GM21390 (cell line): ENCODE measurements around the gene TBC1D14.
"Not testable (repeated sequence)": the region's sequence is repeated elsewhere in the genome, so short reads cannot be mapped to it uniquely, and the experiment has no call there.

Experiments
- ATAC-seq: cut with Tn5 transposase; IDR thresholded peaks from one replicate; pipeline ENCODE4 v1.9.1; 2021; ENCODE audit not compliant: unreplicated experiment

Gene TBC1D14

DNA sequence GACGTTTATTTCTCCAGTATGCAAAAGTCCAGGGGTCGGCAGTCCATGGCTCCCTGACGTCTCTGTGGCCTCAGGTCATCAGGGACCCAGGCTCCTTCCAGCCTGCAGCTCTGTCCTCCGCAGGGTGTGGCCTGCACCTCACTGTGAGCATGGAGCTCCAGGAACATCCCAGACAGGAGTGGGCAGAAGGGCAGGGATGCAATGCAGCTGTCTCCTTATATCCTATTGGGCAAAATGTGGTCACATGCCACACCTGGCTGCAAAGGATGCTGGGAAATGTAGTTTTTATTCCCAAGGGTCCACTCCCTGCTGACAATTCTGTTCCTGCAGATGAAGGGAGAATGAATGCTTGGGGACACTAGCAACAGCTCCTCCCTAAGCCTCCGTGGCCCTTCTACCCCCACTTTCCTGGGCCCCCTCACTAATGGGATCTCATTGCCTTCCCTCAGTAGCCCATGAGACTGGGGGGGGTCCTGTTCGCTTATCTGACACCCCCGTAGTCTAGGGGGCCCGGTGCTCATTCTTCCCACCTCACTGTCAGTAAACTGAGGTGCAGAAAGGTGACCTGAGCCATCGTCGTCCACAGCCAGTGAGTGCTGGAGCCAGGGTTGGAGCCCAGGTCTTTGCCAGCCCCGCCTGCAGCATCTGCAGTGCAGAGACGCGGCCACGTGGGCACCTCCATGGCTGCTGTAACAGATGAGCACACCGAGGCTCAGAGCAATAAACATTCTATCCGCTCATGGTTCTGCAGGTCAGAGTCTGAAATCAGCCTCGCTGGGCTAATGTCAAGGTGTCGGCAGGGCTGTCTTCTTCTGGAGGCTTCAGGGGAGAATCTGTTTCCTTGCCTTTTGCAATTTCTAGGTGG, 164.1 kb downstream of the TBC1D14 start:
- no peak for ATAC-seq

DNA sequence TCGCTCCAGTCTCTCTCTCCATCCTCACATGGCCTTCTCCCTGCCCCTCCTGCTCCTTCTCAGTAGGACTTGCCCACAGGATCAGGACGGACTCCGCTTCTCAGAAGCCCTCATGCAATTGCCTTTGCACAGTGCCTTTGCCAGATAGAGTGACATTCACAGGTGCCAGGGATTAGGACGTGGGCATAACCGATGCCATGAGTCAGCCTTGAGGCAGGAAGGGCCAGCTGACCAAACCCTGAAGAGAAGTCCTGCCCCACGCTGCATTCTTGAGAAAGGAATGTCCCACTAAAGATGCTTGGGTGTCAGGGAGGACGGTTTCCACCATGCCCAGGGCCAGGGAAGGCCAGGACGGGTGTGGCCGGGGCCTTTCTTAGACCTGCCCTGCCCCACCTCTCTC, 164.8 kb downstream of the TBC1D14 start:
- no peak for ATAC-seq

DNA sequence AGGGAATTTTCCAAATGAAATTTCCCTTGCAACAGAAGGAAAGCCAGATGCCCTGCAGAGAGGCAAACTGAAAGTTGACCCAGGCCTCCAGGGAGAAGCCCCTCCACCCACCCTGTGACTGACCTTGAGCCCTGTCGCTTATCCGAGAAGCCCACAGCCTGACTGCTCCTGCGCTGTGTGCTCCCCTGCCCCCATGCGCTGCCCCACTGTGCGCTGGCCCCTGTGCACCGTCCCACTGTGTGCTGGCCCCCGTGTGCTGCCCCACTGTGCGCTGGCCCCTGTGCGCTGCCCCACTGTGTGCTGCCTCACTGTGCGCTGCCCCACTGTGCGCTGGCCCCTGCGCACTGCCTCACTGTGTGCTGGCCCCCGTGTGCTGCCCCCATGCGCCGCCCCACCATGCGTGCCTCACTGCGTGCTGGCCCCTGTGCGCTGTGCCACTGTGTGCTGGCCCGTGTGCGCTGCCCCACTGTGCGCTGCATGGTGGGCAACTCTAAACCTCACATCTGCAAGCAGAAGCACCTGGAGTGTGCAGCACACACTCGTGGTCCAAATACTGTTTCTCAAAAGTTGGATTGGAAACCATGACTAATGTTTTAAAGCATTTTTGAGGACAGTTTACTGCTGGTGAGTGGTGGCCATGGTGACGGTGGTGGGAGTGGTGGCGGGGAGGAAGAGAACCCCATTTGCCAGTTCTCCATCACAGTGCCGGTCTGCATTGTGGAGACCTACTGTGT, 166.5 kb downstream of the TBC1D14 start:
- no peak for ATAC-seq

DNA sequence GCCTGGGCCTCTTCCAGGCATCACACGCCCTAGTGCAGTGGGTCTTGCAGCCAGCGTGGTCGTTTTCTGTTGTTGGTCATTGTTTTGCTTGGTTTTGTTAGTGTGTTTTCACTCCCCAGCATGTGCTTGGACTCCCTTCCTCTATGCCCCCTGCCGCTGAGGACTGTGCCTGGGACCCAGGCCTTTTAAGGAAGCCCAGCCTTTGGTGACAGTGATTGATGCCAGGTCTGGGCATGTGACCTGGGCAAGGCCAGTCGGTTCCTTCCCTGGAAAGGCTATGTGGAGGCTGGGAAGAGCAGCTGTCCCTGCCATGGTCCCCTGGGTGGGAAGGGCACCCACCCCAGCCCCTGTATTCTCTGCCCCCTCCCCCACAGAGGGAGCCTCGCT, 167.1 kb downstream of the TBC1D14 start:
- no peak for ATAC-seq

- no peak for ATAC-seq
These were observed 167.7 kb downstream of the TBC1D14 start for GRCh38 chr4:7077371-7077770.

GRCh38 chr4:7078025-7078424, 168.4 kb downstream of the TBC1D14 start:
- ATAC-seq, result no peak

DNA sequence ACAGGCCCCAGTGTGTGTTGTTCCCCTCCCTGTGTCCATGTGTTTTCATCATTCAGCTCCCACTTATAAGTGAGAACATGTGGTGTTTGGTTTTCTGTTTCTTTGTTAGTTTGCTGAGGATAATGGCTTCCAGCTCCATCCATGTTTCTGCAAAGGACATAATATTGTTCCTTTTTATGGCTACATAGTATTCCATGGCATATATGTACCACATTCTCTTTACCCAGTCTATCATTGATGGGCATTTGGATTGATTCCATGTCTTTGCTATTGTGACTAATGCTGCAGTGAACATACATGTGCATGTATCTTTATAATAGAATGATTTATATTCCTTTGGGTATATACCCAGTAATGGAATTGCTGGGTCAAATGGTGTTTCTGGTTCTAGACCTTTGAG, 169.9 kb downstream of the TBC1D14 start:
- ATAC-seq, result not testable (repeated sequence)

GRCh38 chr4:7079909-7080308, 170.3 kb downstream of the TBC1D14 start:
- ATAC-seq, result not testable (repeated sequence)
